ENCODE results near the gene VAMP8.

GRCh38 chr2:85584857-85585780, 7.7 kb downstream of the VAMP8 start:
- no peak for TF ChIP-seq EZH2 (IDR thresholded peaks at IDR 0.05; ENCODE audit: insufficient read depth, poor library complexity, severe bottlenecking)
- no peak for TF ChIP-seq EZH2phosphoT487 (IDR thresholded peaks at IDR 0.05; ENCODE audit: insufficient read depth, low read depth)

Measured in GM23248 (cell line).